SK-N-SH treated with all-trans-retinoic acid at 6 μM for 48 hours (cell line): ENCODE measurements around the gene CLEC20A.

ENCODE experiments used
- ARNTL ChIP-seq: fragments of 450-650 bp; formaldehyde crosslinking; IDR thresholded peaks from 2 replicates; pipeline ENCODE4 v1.5.0; 2020; ENCODE audit warnings: low read depth, mild to moderate bottlenecking, moderate library complexity, borderline replicate concordance
- CSDC2 ChIP-seq: fragments of 250-450 bp; sonication (Bioruptor Pico); IDR thresholded peaks from 2 replicates; pipeline ENCODE4 v1.5.0; 2020; ENCODE audit warnings: mild to moderate bottlenecking, moderate library complexity
- GLIS3 ChIP-seq: fragments of 250-450 bp; sonication (Bioruptor Pico); IDR thresholded peaks from 2 replicates; pipeline ENCODE4 v1.5.0; 2020; ENCODE audit warnings: mild to moderate bottlenecking, moderate library complexity
- POU6F1 ChIP-seq: fragments of 250-450 bp; sonication (Bioruptor Pico); IDR thresholded peaks from 2 replicates; pipeline ENCODE4 v1.8.0; 2021; ENCODE audit warnings: low read depth, mild to moderate bottlenecking, moderate library complexity, borderline replicate concordance
- RARB ChIP-seq: fragments of 250-450 bp; sonication (Bioruptor Pico); IDR thresholded peaks from 2 replicates; pipeline ENCODE4 v1.8.0; 2021; ENCODE audit warnings: mild to moderate bottlenecking, moderate library complexity
- SNAI2 ChIP-seq: fragments of 250-450 bp; sonication (Bioruptor Pico); IDR thresholded peaks from 2 replicates; pipeline ENCODE4 v1.5.0; 2020; ENCODE audit warnings: mild to moderate bottlenecking, moderate library complexity
- ZC3H10 ChIP-seq: fragments of 250-450 bp; sonication (Bioruptor Pico); IDR thresholded peaks from 2 replicates; pipeline ENCODE4 v1.5.1; 2021; ENCODE audit warnings: mild to moderate bottlenecking, moderate library complexity
- ZFP30 ChIP-seq: fragments of 450-650 bp; formaldehyde crosslinking; IDR thresholded peaks from 2 replicates; pipeline ENCODE4 v1.5.0; 2022; ENCODE audit warnings: mild to moderate bottlenecking, moderate library complexity
- ZNF70 ChIP-seq: fragments of 450-650 bp; formaldehyde crosslinking; IDR thresholded peaks from 2 replicates; pipeline ENCODE4 v1.5.0; 2020; ENCODE audit warnings: mild to moderate bottlenecking, moderate library complexity
- ZNF8 ChIP-seq: fragments of 450-650 bp; formaldehyde crosslinking; IDR thresholded peaks from 2 replicates; pipeline ENCODE4 v1.5.0; 2020; ENCODE audit warnings: mild to moderate bottlenecking, moderate library complexity
- TF ChIP-seq, protein P1 (sequence below): fragments of 250-450 bp; sonication (Bioruptor Pico); IDR thresholded peaks from 2 replicates; pipeline ENCODE4 v1.8.0; 2020; ENCODE audit warnings: mild to moderate bottlenecking, moderate library complexity, borderline replicate concordance
- TF ChIP-seq, protein P2 (sequence below): fragments of 250-450 bp; sonication (Bioruptor Pico); IDR thresholded peaks from 2 replicates; pipeline ENCODE4 v1.5.0; 2020; ENCODE audit warnings: mild to moderate bottlenecking, moderate library complexity

- no peak for TF ChIP-seq POU6F1 (CRISPR knock-in tag)
- no peak for TF ChIP-seq ARNTL (CRISPR knock-in tag)
- no peak for TF ChIP-seq CSDC2 (CRISPR knock-in tag)
- TF ChIP-seq, protein P1, sequence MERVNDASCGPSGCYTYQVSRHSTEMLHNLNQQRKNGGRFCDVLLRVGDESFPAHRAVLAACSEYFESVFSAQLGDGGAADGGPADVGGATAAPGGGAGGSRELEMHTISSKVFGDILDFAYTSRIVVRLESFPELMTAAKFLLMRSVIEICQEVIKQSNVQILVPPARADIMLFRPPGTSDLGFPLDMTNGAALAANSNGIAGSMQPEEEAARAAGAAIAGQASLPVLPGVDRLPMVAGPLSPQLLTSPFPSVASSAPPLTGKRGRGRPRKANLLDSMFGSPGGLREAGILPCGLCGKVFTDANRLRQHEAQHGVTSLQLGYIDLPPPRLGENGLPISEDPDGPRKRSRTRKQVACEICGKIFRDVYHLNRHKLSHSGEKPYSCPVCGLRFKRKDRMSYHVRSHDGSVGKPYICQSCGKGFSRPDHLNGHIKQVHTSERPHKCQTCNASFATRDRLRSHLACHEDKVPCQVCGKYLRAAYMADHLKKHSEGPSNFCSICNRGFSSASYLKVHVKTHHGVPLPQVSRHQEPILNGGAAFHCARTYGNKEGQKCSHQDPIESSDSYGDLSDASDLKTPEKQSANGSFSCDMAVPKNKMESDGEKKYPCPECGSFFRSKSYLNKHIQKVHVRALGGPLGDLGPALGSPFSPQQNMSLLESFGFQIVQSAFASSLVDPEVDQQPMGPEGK (CRISPR knock-in tag): no peak
- no peak for TF ChIP-seq SNAI2 (CRISPR knock-in tag)
- no peak for TF ChIP-seq ZFP30 (CRISPR knock-in tag)
- TF ChIP-seq RARB: no peak
- TF ChIP-seq GLIS3 (CRISPR knock-in tag): no peak
- TF ChIP-seq ZNF8 (CRISPR knock-in tag): no peak
- TF ChIP-seq ZNF70 (CRISPR knock-in tag): no peak
- TF ChIP-seq, protein P2, sequence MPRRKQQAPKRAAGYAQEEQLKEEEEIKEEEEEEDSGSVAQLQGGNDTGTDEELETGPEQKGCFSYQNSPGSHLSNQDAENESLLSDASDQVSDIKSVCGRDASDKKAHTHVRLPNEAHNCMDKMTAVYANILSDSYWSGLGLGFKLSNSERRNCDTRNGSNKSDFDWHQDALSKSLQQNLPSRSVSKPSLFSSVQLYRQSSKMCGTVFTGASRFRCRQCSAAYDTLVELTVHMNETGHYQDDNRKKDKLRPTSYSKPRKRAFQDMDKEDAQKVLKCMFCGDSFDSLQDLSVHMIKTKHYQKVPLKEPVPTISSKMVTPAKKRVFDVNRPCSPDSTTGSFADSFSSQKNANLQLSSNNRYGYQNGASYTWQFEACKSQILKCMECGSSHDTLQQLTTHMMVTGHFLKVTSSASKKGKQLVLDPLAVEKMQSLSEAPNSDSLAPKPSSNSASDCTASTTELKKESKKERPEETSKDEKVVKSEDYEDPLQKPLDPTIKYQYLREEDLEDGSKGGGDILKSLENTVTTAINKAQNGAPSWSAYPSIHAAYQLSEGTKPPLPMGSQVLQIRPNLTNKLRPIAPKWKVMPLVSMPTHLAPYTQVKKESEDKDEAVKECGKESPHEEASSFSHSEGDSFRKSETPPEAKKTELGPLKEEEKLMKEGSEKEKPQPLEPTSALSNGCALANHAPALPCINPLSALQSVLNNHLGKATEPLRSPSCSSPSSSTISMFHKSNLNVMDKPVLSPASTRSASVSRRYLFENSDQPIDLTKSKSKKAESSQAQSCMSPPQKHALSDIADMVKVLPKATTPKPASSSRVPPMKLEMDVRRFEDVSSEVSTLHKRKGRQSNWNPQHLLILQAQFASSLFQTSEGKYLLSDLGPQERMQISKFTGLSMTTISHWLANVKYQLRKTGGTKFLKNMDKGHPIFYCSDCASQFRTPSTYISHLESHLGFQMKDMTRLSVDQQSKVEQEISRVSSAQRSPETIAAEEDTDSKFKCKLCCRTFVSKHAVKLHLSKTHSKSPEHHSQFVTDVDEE (CRISPR knock-in tag): no peak
- no peak for TF ChIP-seq ZC3H10 (CRISPR knock-in tag)
These were observed 32.6 kb downstream of the CLEC20A start for GRCh38 chr1:178464141-178464540.
